Neural crest cell (in vitro differentiated cells): Measurements from ENCODE around the gene MEGF9. TPM values are rescaled to one million over a fixed set of nuclear protein-coding genes. Genes with fewer than 3 reads are reported as not detected.
A peak's percentile ranks its signal among the peaks of the same experiment; 100 is the strongest.

Experiments used
- DNase-seq: peaks from one replicate; pipeline ENCODE4 v3.0.0; 2021; ENCODE audit warnings: low read depth, mixed read lengths, low spot score
- H3K27ac Mint-ChIP-seq: one replicate; pipeline ENCODE4 v1.8.0; 2021; ENCODE audit warnings: mild to moderate bottlenecking, mixed read lengths; ENCODE audit not compliant: unreplicated experiment
- H3K27me3 Mint-ChIP-seq: 2 replicates; pipeline ENCODE4 v1.8.0; 2021; ENCODE audit warnings: low read depth, mild to moderate bottlenecking, mixed read lengths
- H3K36me3 Mint-ChIP-seq: 2 replicates; pipeline ENCODE4 v1.8.0; 2021; ENCODE audit warnings: low read depth, mild to moderate bottlenecking, mixed read lengths
- H3K4me1 Mint-ChIP-seq: 2 replicates; pipeline ENCODE4 v1.8.0; 2021; ENCODE audit warnings: mixed read lengths
- H3K4me3 Mint-ChIP-seq: one replicate; pipeline ENCODE4 v1.8.0; 2021; ENCODE audit warnings: mild to moderate bottlenecking, mixed read lengths
- H3K9me3 Mint-ChIP-seq: 2 replicates; pipeline ENCODE4 v1.8.0; 2021; ENCODE audit warnings: mixed read lengths
- CTCF ChIP-seq: fragments of 200-600 bp; sonication (generic); conservative IDR thresholded peaks from 2 replicates; pipeline ENCODE4 v1.5.0; 2021; ENCODE audit warnings: antibody characterized with exemption, mild to moderate bottlenecking
- total RNA-seq: library from RNA; stranded (reverse); gene quantifications from 2 replicates; pipeline ENCODE4 v1.2.1, GENCODE V29; 2021

The MEGF9 gene
- total RNA-seq, 1 donor from 2014 or later, result 22.2 TPM

DNA sequence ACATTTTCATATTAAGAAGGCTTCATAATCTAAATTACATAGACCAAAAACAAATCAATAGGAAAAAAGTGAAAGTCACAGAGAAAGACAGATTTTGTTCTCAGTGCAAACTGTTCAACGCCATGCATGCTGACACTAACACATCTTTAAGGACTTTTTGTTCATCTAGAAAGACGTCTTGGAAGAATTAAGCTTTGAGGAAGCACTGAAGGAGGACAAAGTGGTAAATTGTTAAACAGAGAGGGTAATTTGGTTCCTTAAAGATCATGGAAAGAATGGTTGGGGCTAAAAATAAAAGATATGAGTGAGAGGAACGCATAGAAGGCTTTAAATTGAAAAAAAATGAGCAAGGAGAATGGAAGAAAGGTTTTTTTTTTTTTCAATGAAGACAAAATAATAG lies 9.1 kb downstream of the MEGF9 start:
- TF ChIP-seq CTCF, result no peak
- H3K9me3 Mint-ChIP-seq, result no peaks in the 10 kb centered on the region
- H3K36me3 Mint-ChIP-seq, result peaks cover 3% of the 10 kb centered on the region
- H3K27ac Mint-ChIP-seq, result peak overlapping the region; percentile 82
- H3K4me3 Mint-ChIP-seq, result peak overlapping the region; percentile 17
- DNase-seq, result no peak
- no peaks in the 10 kb centered on the region for H3K27me3 Mint-ChIP-seq
- H3K4me1 Mint-ChIP-seq, result peaks cover 34% of the 10 kb centered on the region

DNA sequence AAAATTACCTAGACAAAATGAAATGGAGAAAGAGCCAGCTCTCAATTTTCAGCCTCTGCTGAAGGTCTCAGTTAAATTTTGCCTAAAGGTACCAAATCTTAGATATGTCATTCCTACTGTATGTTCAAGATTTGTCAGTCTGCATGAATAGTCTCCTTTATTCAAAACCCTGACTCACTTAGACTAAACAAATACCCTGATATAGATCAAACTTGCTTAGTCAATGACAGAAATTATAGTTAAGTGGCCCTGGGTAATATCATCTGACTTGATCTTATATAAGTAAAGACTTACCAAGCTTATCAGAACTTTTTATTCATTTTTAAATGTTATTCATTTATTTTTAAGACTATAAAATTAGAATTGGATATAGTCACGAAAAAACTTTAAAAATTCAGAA lies 12.2 kb downstream of the MEGF9 start:
- Mint-ChIP-seq H3K27ac (no peak overlapping the region), H3K4me3 (no peak overlapping the region)

GRCh38 chr9:120701248-120701647 lies 13.0 kb downstream of the MEGF9 start:
- H3K4me3 Mint-ChIP-seq, result no peak overlapping the region
- H3K36me3 Mint-ChIP-seq, result peaks cover 3% of the 10 kb centered on the region
- no peaks in the 10 kb centered on the region for H3K9me3 Mint-ChIP-seq
- TF ChIP-seq CTCF, result no peak
- no peaks in the 10 kb centered on the region for H3K27me3 Mint-ChIP-seq
- no peak for DNase-seq
- no peak overlapping the region for H3K27ac Mint-ChIP-seq
- H3K4me1 Mint-ChIP-seq, result peaks cover 48% of the 10 kb centered on the region

More for the DNA sequence above, 12.2 kb downstream of the MEGF9 start:
- no peak for DNase-seq
- TF ChIP-seq CTCF, result no peak
- H3K9me3 Mint-ChIP-seq, result no peaks in the 10 kb centered on the region
- peaks cover 41% of the 10 kb centered on the region for H3K4me1 Mint-ChIP-seq
- peaks cover 3% of the 10 kb centered on the region for H3K36me3 Mint-ChIP-seq
- H3K27me3 Mint-ChIP-seq, result no peaks in the 10 kb centered on the region

GRCh38 chr9:120698766-120699165 lies 15.5 kb downstream of the MEGF9 start:
- H3K36me3 Mint-ChIP-seq, result no peaks in the 10 kb centered on the region
- no peak overlapping the region for H3K4me3 Mint-ChIP-seq
- H3K27ac Mint-ChIP-seq, result no peak overlapping the region
- no peaks in the 10 kb centered on the region for H3K27me3 Mint-ChIP-seq
- no peak for TF ChIP-seq CTCF
- H3K9me3 Mint-ChIP-seq, result no peaks in the 10 kb centered on the region
- peaks cover 38% of the 10 kb centered on the region for H3K4me1 Mint-ChIP-seq
- no peak for DNase-seq

GRCh38 chr9:120697448-120697847 lies 16.8 kb downstream of the MEGF9 start:
- Mint-ChIP-seq H3K4me3 (no peak overlapping the region), H3K9me3 (no peaks in the 10 kb centered on the region), H3K27ac (no peak overlapping the region), H3K27me3 (no peaks in the 10 kb centered on the region), H3K36me3 (no peaks in the 10 kb centered on the region), H3K4me1 (peaks cover 44% of the 10 kb centered on the region)
- DNase-seq, result no peak
- TF ChIP-seq CTCF, result no peak
